ENCODE data around the gene PPL.
"Not testable (repeated sequence)": the region's sequence is repeated elsewhere in the genome, so short reads cannot be mapped to it uniquely, and the experiment has no call there.

Gene PPL

GRCh38 chr16:4934591-4934990 lies 2.4 kb downstream of the PPL start:
- Mint-ChIP-seq H3K4me1 (ENCODE audit: low read depth in 2 of 2) (peaks cover 0 to 8% of the 10 kb centered on the region in 2 donors), H3K9me3 (no peaks in the 10 kb centered on the region), H3K27me3 (peaks cover 47 to 82% of the 10 kb centered on the region in 2 donors), H3K4me3 (peak overlapping the region; percentile 26 to 27), H3K27ac (no peak overlapping the region), H3K36me3 (ENCODE audit: insufficient read depth) (peaks cover 4% of the 10 kb centered on the region)
- ATAC-seq (replicated peaks) (no peak), DNase-seq (no peak)

- Mint-ChIP-seq H3K4me3 (no peak overlapping the region), H3K9me3 (no peaks in the 10 kb centered on the region), H3K27ac (no peak overlapping the region), H3K36me3 (ENCODE audit: insufficient read depth) (peaks cover 6% of the 10 kb centered on the region), H3K4me1 (ENCODE audit: low read depth in 2 of 2) (peaks cover 0 to 8% of the 10 kb centered on the region in 2 donors), H3K27me3 (peaks cover 47 to 81% of the 10 kb centered on the region in 2 donors)
- ATAC-seq (replicated peaks) (no peak), DNase-seq (no peak)
Observed at GRCh38 chr16:4933871-4934395, 3.0 kb downstream of the PPL start.

- H3K4me3 Mint-ChIP-seq: no peak overlapping the region
- no peak overlapping the region for H3K27ac Mint-ChIP-seq
- DNase-seq (no peak), ATAC-seq (replicated peaks) (no peak)
- peaks cover 45 to 76% of the 10 kb centered on the region in 2 donors for H3K27me3 Mint-ChIP-seq
- no peaks in the 10 kb centered on the region for H3K9me3 Mint-ChIP-seq
- H3K36me3 Mint-ChIP-seq (ENCODE audit: insufficient read depth): peaks cover 5% of the 10 kb centered on the region
- H3K4me1 Mint-ChIP-seq (ENCODE audit: low read depth in 2 of 2): peaks cover 0 to 8% of the 10 kb centered on the region in 2 donors
Observed at GRCh38 chr16:4933433-4933832, 3.5 kb downstream of the PPL start.

- no peak for DNase-seq
- Mint-ChIP-seq H3K9me3 (peaks cover 3 to 9% of the 10 kb centered on the region in 2 donors), H3K4me3 (no peak overlapping the region), H3K27ac (no peak overlapping the region), H3K4me1 (ENCODE audit: low read depth in 2 of 2) (peaks cover 0 to 3% of the 10 kb centered on the region in 2 donors), H3K27me3 (peaks cover 30 to 57% of the 10 kb centered on the region in 2 donors), H3K36me3 (ENCODE audit: insufficient read depth) (peaks cover 5% of the 10 kb centered on the region)
- no peak for ATAC-seq (replicated peaks)
Observed at GRCh38 chr16:4931381-4931780, 5.6 kb downstream of the PPL start.

- not testable (repeated sequence) for H3K9me3 Mint-ChIP-seq; DNase-seq; H3K4me1 Mint-ChIP-seq (ENCODE audit: low read depth in 2 of 2); H3K4me3 Mint-ChIP-seq; H3K27ac Mint-ChIP-seq; H3K36me3 Mint-ChIP-seq (ENCODE audit: insufficient read depth); ATAC-seq (replicated peaks)
- peaks cover 26 to 46% of the 10 kb centered on the region in 2 donors for H3K27me3 Mint-ChIP-seq
Observed at GRCh38 chr16:4929619-4930018, 7.3 kb downstream of the PPL start.

- no peak overlapping the region for H3K4me3 Mint-ChIP-seq
- no peak overlapping the region for H3K27ac Mint-ChIP-seq
- H3K27me3 Mint-ChIP-seq: peaks cover 25 to 42% of the 10 kb centered on the region in 2 donors
- peaks cover 6 to 9% of the 10 kb centered on the region in 2 donors for H3K9me3 Mint-ChIP-seq
- ATAC-seq (replicated peaks) (no peak), DNase-seq (no peak)
- no peaks in the 10 kb centered on the region for H3K4me1 Mint-ChIP-seq (ENCODE audit: low read depth in 2 of 2)
- H3K36me3 Mint-ChIP-seq (ENCODE audit: insufficient read depth): peaks cover 5% of the 10 kb centered on the region
Observed at GRCh38 chr16:4928227-4928626, 8.7 kb downstream of the PPL start.

- Mint-ChIP-seq H3K4me1 (ENCODE audit: low read depth in 2 of 2) (no peaks in the 10 kb centered on the region), H3K27me3 (peaks cover 30 to 42% of the 10 kb centered on the region in 2 donors), H3K36me3 (ENCODE audit: insufficient read depth) (peaks cover 5% of the 10 kb centered on the region), H3K4me3 (no peak overlapping the region), H3K27ac (no peak overlapping the region), H3K9me3 (peaks cover 6 to 9% of the 10 kb centered on the region in 2 donors)
- DNase-seq (no peak), ATAC-seq (replicated peaks) (no peak)
Observed at GRCh38 chr16:4927661-4928060, 9.3 kb downstream of the PPL start.

- H3K4me1 Mint-ChIP-seq (ENCODE audit: low read depth in 2 of 2): no peaks in the 10 kb centered on the region
- DNase-seq: no peak
- no peak overlapping the region for H3K4me3 Mint-ChIP-seq
- H3K27ac Mint-ChIP-seq: no peak overlapping the region
- H3K27me3 Mint-ChIP-seq: peaks cover 33 to 45% of the 10 kb centered on the region in 2 donors
- peaks cover 6 to 9% of the 10 kb centered on the region in 2 donors for H3K9me3 Mint-ChIP-seq
- ATAC-seq (replicated peaks): no peak
- H3K36me3 Mint-ChIP-seq (ENCODE audit: insufficient read depth): peaks cover 5% of the 10 kb centered on the region
Observed at GRCh38 chr16:4926928-4927327, 10.0 kb downstream of the PPL start.

- Mint-ChIP-seq H3K36me3 (ENCODE audit: insufficient read depth) (peaks cover 5% of the 10 kb centered on the region), H3K27ac (no peak overlapping the region), H3K27me3 (peaks cover 31 to 37% of the 10 kb centered on the region in 2 donors), H3K4me3 (no peak overlapping the region), H3K4me1 (ENCODE audit: low read depth in 2 of 2) (no peaks in the 10 kb centered on the region), H3K9me3 (peaks cover 6 to 9% of the 10 kb centered on the region in 2 donors)
- DNase-seq: no peak
- ATAC-seq (replicated peaks): no peak
Observed at GRCh38 chr16:4925791-4926190, 11.2 kb downstream of the PPL start.

GRCh38 chr16:4925293-4925607 lies 11.7 kb downstream of the PPL start:
- DNase-seq (no peak), ATAC-seq (replicated peaks) (no peak)
- no peak overlapping the region for H3K27ac Mint-ChIP-seq
- no peaks in the 10 kb centered on the region for H3K4me1 Mint-ChIP-seq (ENCODE audit: low read depth in 2 of 2)
- no peak overlapping the region for H3K4me3 Mint-ChIP-seq
- H3K27me3 Mint-ChIP-seq: peaks cover 25 to 33% of the 10 kb centered on the region in 2 donors
- H3K9me3 Mint-ChIP-seq: peaks cover 6 to 9% of the 10 kb centered on the region in 2 donors
- H3K36me3 Mint-ChIP-seq (ENCODE audit: insufficient read depth): peaks cover 5% of the 10 kb centered on the region

- no peak overlapping the region for H3K4me3 Mint-ChIP-seq
- no peak for DNase-seq
- H3K36me3 Mint-ChIP-seq (ENCODE audit: insufficient read depth): peaks cover 5% of the 10 kb centered on the region
- H3K4me1 Mint-ChIP-seq (ENCODE audit: low read depth in 2 of 2): no peaks in the 10 kb centered on the region
- no peak for ATAC-seq (replicated peaks)
- peaks cover 24 to 35% of the 10 kb centered on the region in 2 donors for H3K27me3 Mint-ChIP-seq
- no peak overlapping the region for H3K27ac Mint-ChIP-seq
- H3K9me3 Mint-ChIP-seq: peaks cover 6 to 9% of the 10 kb centered on the region in 2 donors
Observed at GRCh38 chr16:4924593-4925292, 12.2 kb downstream of the PPL start.

GRCh38 chr16:4923853-4924252 lies 13.1 kb downstream of the PPL start:
- Mint-ChIP-seq H3K4me1 (ENCODE audit: low read depth in 2 of 2) (no peaks in the 10 kb centered on the region), H3K4me3 (no peak overlapping the region), H3K36me3 (ENCODE audit: insufficient read depth) (no peaks in the 10 kb centered on the region), H3K9me3 (peaks cover 6 to 9% of the 10 kb centered on the region in 2 donors), H3K27ac (no peak overlapping the region), H3K27me3 (peaks cover 24 to 43% of the 10 kb centered on the region in 2 donors)
- no peak for DNase-seq
- no peak for ATAC-seq (replicated peaks)

- Mint-ChIP-seq H3K27ac (no peak overlapping the region), H3K36me3 (ENCODE audit: insufficient read depth) (no peaks in the 10 kb centered on the region), H3K4me1 (ENCODE audit: low read depth in 2 of 2) (no peaks in the 10 kb centered on the region), H3K4me3 (no peak overlapping the region), H3K27me3 (peaks cover 24 to 54% of the 10 kb centered on the region in 2 donors), H3K9me3 (peaks cover 6 to 9% of the 10 kb centered on the region in 2 donors)
- no peak for ATAC-seq (replicated peaks)
- DNase-seq: no peak
Observed at GRCh38 chr16:4922721-4923342, 14.1 kb downstream of the PPL start.

- H3K9me3 Mint-ChIP-seq: no peaks in the 10 kb centered on the region
- no peak overlapping the region for H3K4me3 Mint-ChIP-seq
- no peaks in the 10 kb centered on the region for H3K4me1 Mint-ChIP-seq (ENCODE audit: low read depth in 2 of 2)
- DNase-seq (no peak), ATAC-seq (replicated peaks) (no peak)
- no peak overlapping the region for H3K27ac Mint-ChIP-seq
- H3K27me3 Mint-ChIP-seq: peaks cover 24 to 64% of the 10 kb centered on the region in 2 donors
- H3K36me3 Mint-ChIP-seq (ENCODE audit: insufficient read depth): no peaks in the 10 kb centered on the region
Observed at GRCh38 chr16:4920826-4921225, 16.1 kb downstream of the PPL start.
